Stomach (tissue), 4 donors: ENCODE measurements around the gene ZSCAN18.

Source experiments
- POLR2A ChIP-seq, 4 donors: fragments of 450-650 bp; IDR thresholded peaks; one replicate each; pipeline ENCODE4 v1.6.1; 2016; ENCODE audit warnings: antibody characterized with exemption in 4 of 4, control low read depth in 2 of 4, mild to moderate bottlenecking in 1 of 4, moderate library complexity in 1 of 4
- TF ChIP-seq, protein P1 (sequence below), 7 experiments: fragments of 450-650 bp in 4 of 7; fragments of 200-600 bp in 3 of 7; sonication (generic) in 3 of 7; IDR thresholded peaks; one replicate each; pipeline ENCODE4 v1.5.1; 2016 to 2019; ENCODE audit warnings: antibody characterized with exemption in 7 of 7, control low read depth in 2 of 7, mild to moderate bottlenecking in 1 of 7

- no peak for TF ChIP-seq POLR2A (IDR thresholded peaks at IDR 0.05)
- TF ChIP-seq, protein P1, sequence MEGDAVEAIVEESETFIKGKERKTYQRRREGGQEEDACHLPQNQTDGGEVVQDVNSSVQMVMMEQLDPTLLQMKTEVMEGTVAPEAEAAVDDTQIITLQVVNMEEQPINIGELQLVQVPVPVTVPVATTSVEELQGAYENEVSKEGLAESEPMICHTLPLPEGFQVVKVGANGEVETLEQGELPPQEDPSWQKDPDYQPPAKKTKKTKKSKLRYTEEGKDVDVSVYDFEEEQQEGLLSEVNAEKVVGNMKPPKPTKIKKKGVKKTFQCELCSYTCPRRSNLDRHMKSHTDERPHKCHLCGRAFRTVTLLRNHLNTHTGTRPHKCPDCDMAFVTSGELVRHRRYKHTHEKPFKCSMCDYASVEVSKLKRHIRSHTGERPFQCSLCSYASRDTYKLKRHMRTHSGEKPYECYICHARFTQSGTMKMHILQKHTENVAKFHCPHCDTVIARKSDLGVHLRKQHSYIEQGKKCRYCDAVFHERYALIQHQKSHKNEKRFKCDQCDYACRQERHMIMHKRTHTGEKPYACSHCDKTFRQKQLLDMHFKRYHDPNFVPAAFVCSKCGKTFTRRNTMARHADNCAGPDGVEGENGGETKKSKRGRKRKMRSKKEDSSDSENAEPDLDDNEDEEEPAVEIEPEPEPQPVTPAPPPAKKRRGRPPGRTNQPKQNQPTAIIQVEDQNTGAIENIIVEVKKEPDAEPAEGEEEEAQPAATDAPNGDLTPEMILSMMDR (IDR thresholded peaks at IDR 0.05): no peak
Observed at GRCh38 chr19:58056861-58057260, 41.2 kb downstream of the ZSCAN18 start.
